GM13976 (cell line): ENCODE results near the gene CD37.
"Not testable (repeated sequence)": the region's sequence is repeated elsewhere in the genome, so short reads cannot be mapped to it uniquely, and the experiment has no call there.

Experiments used
- DNase-seq: peaks from one replicate; pipeline ENCODE4 v3.0.0; 2012; ENCODE audit warnings: low spot score
- CTCF ChIP-seq: IDR thresholded peaks from 2 replicates; pipeline ENCODE4 v1.5.1; 2012; ENCODE audit warnings: borderline replicate concordance, mild to moderate bottlenecking; ENCODE audit not compliant: insufficient read depth; ENCODE audit errors: extremely low read depth, missing control alignments, control extremely low read depth
- in situ Hi-C: fragments of 300-500 bp; cut with MboI; formaldehyde crosslinking; loops from one replicate; pipeline ENCODE4 v1.12.0; 2022; ENCODE audit warnings: low sequenced_read_pairs, mixed read lengths, inconsistent platforms; ENCODE audit not compliant: unreplicated experiment

Gene CD37

DNA sequence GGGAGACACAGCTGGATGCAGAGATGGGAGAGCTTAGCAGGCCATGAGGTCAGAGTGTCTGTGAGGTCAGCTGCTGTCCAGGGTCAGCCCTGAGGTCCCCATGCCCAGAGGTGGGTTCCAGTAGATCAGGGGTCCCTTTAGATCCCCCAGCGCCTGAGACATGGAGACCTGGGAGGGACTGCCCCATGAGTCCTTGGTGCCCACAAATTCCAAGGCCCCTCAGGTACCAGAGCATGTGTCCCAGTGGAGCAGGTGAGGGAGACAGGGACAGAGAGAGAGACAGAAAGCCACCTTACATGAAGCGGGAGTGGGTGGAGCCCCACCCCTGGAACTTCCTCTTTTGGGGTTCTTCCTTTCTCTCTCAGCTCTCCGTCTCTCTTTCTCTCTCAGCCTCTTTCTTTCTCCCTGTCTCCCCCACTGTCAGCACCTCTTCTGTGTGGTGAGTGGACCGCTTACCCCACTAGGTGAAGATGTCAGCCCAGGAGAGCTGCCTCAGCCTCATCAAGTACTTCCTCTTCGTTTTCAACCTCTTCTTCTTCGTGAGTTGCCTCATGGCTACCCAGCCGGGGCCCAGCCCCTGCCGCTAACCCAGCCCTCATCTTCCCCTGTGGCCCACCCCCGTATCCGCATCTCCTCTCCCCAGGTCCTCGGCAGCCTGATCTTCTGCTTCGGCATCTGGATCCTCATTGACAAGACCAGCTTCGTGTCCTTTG, at the start of gene CD37:
TSS of gene CD37 (plus strand) at position 336 of the 713 bp plus-strand sequence. CDS start at position 471, 135 bp downstream.
- no peak for TF ChIP-seq CTCF
- in situ Hi-C loops = no loop called here
- DNase-seq = peak; percentile 79

DNA sequence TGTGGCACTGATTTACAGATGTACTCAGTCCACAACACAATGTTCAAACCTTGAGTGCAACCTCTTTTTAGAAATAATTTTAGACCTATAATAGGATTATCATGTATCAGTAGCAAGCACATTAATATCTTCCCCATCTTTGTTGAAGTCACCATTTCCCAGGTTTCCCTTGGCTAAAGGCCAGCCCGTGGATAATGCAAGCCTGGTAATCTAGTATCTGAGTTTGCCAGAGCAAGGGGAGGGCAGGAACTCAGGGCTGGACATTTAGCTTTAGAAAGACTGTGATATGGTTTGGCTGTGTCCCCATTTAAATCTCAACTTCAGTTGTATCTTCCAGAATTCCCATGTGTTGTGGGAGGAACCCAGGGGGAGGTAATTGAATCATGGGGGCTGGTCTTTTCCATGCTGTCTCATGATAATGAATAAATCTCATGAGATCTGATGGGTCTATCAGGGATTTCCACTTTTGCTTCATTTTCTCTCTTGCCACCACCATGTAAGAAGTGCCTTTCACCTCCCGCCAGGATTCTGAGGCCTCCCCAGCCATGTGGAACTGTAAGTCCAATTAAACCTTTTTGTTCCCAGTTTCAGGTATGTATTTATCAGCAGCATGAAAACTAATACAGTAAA, 48.0 kb upstream of the CD37 start:
- no peak for TF ChIP-seq CTCF
- in situ Hi-C loops = no loop called here
- DNase-seq = no peak

GRCh38 chr19:49288205-49288604, 47.0 kb upstream of the CD37 start:
- DNase-seq, in situ Hi-C loops: not testable (repeated sequence)

DNA sequence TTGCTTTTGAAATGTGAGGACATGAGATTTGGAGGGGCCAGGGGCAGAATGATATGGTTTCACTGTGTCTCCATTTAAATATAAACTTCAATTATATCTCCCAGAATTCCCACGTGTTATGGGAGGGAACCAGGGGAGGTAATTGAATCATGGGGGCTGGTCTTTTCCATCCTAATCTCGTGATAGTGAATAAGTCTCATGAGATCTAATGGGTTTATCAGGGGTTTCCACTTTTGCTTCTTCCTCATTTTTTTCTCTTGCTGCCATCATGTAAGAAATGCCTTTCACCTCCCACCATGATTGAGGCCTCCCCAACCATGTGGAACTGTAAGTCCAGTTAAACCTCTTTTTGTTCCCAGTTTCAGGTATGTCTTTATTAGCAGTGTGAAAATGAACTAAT, 45.9 kb upstream of the CD37 start:
- DNase-seq, in situ Hi-C loops: not testable (repeated sequence)

DNA sequence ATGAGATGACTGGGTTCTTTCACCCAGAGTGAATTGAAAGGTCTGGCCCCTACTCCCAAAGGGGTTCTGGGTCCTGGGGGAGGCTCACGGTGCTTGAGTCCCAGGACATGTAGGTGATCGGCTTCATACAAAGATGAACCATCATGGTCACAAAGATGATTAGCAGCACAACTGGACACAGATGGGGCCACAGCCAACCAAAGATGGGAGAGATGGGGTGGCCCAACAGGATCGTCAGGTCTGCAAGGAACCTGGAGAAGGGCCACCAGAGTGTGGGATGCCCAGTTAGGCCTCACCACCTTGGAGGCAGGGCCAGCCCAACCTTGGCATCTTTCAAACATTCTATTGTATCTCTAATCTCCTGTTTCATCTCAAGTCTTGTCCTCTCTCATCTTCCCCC, 44.7 kb upstream of the CD37 start:
- in situ Hi-C loops = no loop called here
- no peak for TF ChIP-seq CTCF

GRCh38 chr19:49294401-49294800, 40.8 kb upstream of the CD37 start:
- DNase-seq = no peak
- in situ Hi-C loops = no loop called here

More for the DNA sequence above, 44.7 kb upstream of the CD37 start:
- DNase-seq = no peak

GRCh38 chr19:49295208-49295880, 39.9 kb upstream of the CD37 start:
- no peak for DNase-seq
- no peak for TF ChIP-seq CTCF
- in situ Hi-C loops = no loop called here

More at GRCh38 chr19:49294401-49294800, 40.8 kb upstream of the CD37 start:
- no peak for TF ChIP-seq CTCF
